Measurements from ENCODE around the gene RCN1. TPM values are rescaled to one million over a fixed set of nuclear protein-coding genes. Genes with fewer than 3 reads are reported as not detected.

RCN1 gene
- total and polyA plus RNA-seq, 2 donors (not counting 3 experiments of a cell fraction or from before 2014, with no cell fraction given): 174 to 285 TPM

GRCh38 chr11:32108576-32108975 lies 17.7 kb downstream of the RCN1 start:
- no peak overlapping the region for H3K4me3 ChIP-seq (replicated peaks in 1 of 3; ENCODE audit: insufficient read depth in 1 of 3, low read depth in 1 of 3, low read length in 3 of 3)
- H3K27me3 ChIP-seq (ENCODE audit: control insufficient read depth in 2 of 2, insufficient read depth in 2 of 2, low read length in 2 of 2): peaks cover 2 to 4% of the 10 kb centered on the region in 2 experiments
- H3K9me1 ChIP-seq (replicated peaks; ENCODE audit: control insufficient read depth, extremely low read depth, insufficient read depth, low read length): no peaks in the 10 kb centered on the region
- no peak for TF ChIP-seq GATA2 (IDR thresholded peaks at IDR 0.05; ENCODE audit: insufficient read depth, insufficient read length, low read depth, low read length)
- no peak for TF ChIP-seq POLR2A (IDR thresholded peaks at IDR 0.05; ENCODE audit: low read depth, low read length)
- no peak for TF ChIP-seq JUN (IDR thresholded peaks at IDR 0.05; ENCODE audit: borderline replicate concordance, insufficient read depth, insufficient read length, low read depth)
- no peak for TF ChIP-seq MYC (IDR thresholded peaks at IDR 0.05; ENCODE audit: low read depth, low read length)
- TF ChIP-seq EZH2 (IDR thresholded peaks at IDR 0.05; ENCODE audit: borderline replicate concordance, low read depth, low read length, severe bottlenecking): no peak
- no peak for TF ChIP-seq FOS (IDR thresholded peaks at IDR 0.05; ENCODE audit: borderline replicate concordance, insufficient read depth, low read length)
- TF ChIP-seq MAX (IDR thresholded peaks at IDR 0.05; ENCODE audit: insufficient read depth, insufficient read length): no peak
- no peak for TF ChIP-seq CTCF (IDR thresholded peaks at IDR 0.05; ENCODE audit: extremely low read depth in 1 of 2, insufficient read depth in 1 of 2, low read depth in 1 of 2, low read length in 2 of 2)
- TF ChIP-seq POLR2AphosphoS5 (IDR thresholded peaks at IDR 0.05; ENCODE audit: insufficient read depth, low read depth, low read length): no peak
- BruUV-seq (replicated peaks): no TSS peak
- peaks cover 7% of the 10 kb centered on the region for H3K4me1 ChIP-seq (ENCODE audit: control insufficient read depth, extremely low read depth, insufficient read depth, low read length)
- CTCF ChIA-PET: no interaction called here
- DNase-seq (ENCODE audit: low read depth, low spot score) (no peak), FAIRE-seq (no peak)
- no peaks in the 10 kb centered on the region for H3K9me3 ChIP-seq (replicated peaks; ENCODE audit: control insufficient read depth, insufficient read depth, low read length)
- no peak overlapping the region for H3K4me2 ChIP-seq (ENCODE audit: insufficient read depth, low read length)
- H4K20me1 ChIP-seq (replicated peaks; ENCODE audit: control insufficient read depth, extremely low read depth, insufficient read depth, low read length): no peaks in the 10 kb centered on the region
- dilution Hi-C loops (cut with MboI; ENCODE audit: extremely low pct_ligation_motif_present, low sequenced_read_pairs) (no loop called here), intact Hi-C loops (cut with micrococcal nuclease) (no loop called here)
- no peak overlapping the region for H3K9ac ChIP-seq (replicated peaks; ENCODE audit: extremely low read depth, insufficient read depth, low read length)
- no peak overlapping the region for H2AFZ ChIP-seq (ENCODE audit: low read depth, low read length)
- H3K36me3 ChIP-seq (ENCODE audit: control insufficient read depth in 2 of 2, extremely low read depth in 1 of 2, insufficient read depth in 2 of 2, low read length in 2 of 2): peaks cover 0 to 7% of the 10 kb centered on the region in 2 experiments
- no peaks in the 10 kb centered on the region for H3K79me2 ChIP-seq (ENCODE audit: control insufficient read depth, insufficient read depth, low read length)
- H3K27ac ChIP-seq (ENCODE audit: insufficient read depth, low read depth, low read length): no peak overlapping the region
- POLR2A ChIA-PET: no interaction called here
